ENCODE data around the gene CDSN.
A peak's percentile ranks its signal among the peaks of the same experiment; 100 is the strongest.

CDSN gene

DNA sequence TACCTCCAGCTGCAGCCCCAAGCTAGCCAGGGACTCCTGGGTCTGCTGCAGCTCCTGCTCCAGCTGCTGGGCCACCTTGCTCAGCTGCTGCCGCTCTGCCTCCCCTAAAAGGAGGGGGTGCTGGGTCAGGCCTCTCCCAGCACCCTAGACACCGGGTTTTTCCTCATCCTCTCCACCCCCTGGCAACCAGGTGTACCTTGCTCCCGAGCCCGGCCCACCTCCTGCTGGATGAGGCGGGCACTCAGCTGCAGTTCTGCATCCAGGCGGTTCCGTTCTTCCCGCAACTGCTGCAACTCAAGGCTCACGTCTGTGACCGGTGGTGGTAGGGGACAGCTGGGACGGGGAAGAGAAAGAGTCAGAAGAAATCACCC, 24.7 kb upstream of the CDSN start:
- no peak for DNase-seq (ENCODE audit: low spot score)

DNA sequence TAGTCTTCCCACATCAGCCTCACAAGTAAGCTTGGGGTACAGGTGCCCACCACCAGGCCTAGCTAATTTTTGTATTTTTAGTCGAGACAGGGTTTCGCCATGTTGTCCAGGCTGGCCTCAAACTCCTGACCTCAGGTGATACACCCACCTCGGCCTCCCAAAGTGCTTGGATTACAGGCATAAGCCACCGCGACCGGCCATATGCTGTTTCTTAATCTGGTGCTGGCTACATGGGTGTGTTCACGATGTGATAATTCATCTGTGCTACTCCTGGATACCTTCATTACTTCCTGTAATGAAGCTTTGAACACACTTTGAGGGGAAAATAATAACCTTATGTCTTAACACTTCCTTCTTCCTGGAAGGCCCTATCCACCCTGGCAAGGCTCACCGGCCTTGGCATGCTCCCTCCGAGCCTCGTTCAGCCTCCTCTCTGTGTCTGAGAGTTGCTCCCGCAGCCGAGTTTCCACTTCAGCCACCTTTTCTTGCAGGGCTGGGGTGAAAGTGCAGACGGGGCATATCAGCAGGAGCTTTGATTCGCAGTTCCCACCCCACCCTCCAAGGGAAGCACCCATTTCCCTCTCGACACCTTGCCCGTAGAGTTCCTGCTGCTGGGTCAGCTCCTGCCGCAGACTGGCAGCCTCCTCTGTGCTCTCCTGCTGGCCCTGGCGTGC, 24.2 kb upstream of the CDSN start:
- DNase-seq (ENCODE audit: low spot score): no peak

DNA sequence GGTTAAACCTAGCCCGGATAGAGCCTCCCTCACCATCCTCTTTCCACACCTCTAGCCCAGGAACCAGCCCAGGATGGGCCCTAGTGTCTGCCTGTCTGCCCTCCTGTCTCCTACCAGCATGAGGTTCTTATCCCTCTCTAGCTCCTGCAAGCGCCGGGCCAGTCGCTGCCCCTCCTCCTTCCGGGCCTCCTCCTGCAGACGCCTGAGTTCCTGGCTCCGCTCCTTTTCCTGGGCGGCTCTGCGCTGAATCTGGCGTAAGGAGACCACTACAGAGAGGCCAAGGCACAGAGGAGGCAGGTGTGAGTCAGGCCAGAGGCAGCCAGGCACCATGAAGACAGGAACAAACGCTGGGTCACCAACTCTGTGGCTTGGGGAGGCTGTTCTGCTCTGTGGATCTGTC, 22.9 kb upstream of the CDSN start:
- peak; percentile 50 for DNase-seq (ENCODE audit: low spot score)

DNA sequence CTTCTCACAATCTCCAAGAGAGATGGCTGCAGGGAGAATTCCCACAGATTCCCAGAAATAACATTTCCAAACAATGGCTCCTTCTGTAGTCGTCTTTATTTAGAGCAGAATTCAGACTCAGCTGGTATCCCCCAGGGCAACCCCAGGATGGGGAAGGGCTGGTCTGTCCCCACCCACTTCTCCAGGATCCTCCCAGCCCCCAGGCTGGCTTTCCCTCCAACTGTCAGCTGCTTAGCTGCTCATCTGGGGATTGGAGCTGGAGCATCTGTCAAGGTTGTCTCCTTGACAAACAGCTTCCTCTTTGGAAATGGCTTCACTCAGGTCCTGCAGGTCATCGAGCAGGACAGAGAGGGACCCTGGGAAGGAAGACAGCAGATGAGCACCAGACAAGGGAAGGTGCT, 22.1 kb upstream of the CDSN start:
- DNase-seq (ENCODE audit: low spot score): no peak

DNA sequence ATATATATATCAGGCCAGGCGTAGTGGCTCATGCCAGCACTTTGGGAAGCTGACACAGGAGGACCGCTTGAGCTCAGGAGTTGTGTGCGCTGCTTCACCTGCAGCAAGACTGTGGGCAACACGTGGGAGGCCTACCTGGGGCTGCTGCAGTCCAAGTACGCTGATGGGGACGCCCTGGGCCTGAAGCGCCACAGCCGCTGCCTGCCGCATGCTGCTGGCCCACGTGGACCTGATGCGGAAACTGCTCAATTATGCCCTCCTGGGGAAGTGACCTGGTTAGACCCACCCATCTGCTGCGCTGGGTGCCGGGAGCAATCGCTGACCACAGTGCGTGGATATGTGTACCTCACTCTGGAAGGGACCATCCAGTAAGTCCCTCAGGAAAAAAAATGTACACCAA, 20.4 kb upstream of the CDSN start:
- DNase-seq (ENCODE audit: low spot score): no peak

DNA sequence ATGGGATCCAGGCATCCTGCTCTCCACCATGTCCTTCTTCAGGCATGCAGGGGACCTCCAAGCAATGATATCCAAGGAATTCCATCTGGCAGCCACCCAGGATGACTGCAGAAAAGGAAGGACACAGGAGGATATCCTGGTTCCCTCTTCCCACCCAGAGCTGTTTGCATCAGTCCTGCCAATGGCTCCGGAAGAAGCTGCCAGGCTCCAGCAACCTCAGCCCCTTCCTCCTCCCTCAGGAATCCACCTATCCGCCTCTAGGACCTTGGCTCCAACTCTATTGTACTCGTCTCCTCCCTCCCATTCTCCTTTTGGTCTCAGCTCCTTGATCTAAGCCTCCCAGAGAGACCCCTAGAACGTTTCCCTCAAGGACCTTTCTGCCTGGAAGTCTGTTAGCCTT, 19.4 kb upstream of the CDSN start:
- peak; percentile 33 for DNase-seq (ENCODE audit: low spot score)

DNA sequence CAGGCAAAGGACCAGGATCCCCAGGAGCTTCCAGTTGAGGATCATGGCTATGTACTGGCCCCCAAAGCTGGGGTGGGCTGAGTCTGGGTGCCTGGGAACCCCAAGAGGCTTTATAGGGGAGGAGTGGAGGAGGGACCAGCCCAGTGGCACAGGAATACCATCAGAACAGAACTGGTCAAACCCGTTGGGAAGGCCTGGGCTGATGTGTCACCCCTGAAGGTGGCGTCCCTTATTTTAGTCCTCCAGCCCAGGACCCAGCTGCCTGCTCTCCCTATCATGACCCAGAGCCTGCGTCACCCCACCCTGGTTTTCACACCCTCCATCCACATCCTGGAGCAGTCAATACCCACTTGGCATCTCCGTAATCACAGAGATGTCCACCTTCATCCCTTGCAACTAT, 18.7 kb upstream of the CDSN start, which contains the start of gene PSORS1C2:
Gene PSORS1C2 (minus strand): TSS at position 85 of the 400 bp plus-strand sequence. CDS start 40 bp downstream, at position 45.
- DNase-seq (ENCODE audit: low spot score): no peak

DNA sequence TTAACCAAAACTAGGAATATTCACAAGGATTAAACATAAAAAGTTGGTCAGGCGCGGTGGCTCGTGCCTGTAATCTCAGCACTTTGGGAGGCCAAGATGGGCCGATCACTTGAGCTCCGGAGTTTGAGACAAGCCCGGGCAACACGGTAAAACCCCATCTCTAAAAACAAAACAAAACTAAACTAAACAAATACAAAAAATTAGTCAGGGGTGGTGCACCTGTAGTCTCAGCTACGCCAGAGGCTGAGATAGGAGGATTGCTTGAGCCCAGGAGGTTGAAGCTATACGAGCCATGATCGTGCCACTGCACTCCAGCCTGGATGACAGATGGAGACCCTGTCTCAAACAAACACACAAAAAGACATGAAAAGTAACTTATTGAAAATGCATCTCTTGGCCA, 15.5 kb upstream of the CDSN start:
- DNase-seq (ENCODE audit: low spot score): no peak

DNA sequence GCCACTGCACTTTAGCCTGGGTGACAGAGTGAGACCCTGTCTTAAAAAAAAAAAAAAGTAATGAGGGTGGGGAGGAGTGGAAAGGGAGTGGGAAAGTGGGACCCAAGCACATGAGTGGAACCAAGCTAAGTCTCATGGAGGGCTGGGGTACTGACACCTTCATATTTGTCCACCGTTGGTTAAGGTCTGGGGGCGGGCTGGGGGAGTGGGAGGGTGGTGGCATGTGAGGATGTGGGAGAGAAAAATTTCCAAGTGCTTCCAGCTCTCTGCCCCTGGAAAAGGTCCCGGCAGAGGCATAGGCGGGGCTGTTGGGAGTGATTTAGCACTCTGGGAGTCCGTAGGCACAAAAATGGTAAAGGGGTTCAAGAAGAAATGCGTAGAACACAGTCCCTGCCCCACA, 12.6 kb upstream of the CDSN start:
- DNase-seq (ENCODE audit: low spot score): no peak

DNA sequence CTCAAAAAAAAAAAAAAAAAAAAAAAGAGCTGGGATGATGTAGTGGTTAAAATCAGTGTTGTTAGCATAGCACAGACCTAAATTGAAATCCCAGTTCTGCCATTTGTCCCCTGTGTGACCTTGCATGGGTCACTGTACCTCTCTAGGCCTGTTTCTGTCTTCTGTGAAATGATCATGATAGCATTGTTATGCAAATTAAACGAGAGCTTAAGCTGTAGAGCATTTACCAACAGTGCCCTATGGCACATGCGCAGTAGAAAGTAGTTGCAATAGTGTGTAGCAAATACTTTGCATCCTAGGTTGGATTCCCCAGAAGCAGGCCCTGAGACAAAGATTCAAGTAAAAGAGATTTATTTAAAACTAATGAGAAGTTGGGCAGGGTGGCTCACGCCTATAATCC, 11.3 kb upstream of the CDSN start:
- no peak for DNase-seq (ENCODE audit: low spot score)

DNA sequence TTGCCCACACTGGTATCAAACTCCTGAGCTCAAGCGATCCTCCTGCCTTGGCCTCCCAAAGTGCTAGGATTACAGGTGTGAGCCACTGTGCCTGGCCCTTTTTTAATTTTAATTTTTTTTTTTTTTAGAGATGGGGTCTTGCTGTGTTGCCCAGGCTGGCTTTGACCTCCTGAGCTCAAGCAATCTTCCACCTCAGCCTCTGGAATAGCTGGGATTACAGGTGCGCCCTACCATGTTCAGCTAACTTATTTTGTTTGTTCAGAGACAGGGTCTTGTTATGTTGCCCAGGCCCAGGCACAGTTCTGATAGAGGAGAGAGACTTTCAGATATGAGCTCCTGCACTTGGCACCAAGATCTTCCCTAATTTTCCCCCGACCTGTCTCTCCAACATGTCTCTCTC, 10.5 kb upstream of the CDSN start:
- no peak for DNase-seq (ENCODE audit: low spot score)

DNA sequence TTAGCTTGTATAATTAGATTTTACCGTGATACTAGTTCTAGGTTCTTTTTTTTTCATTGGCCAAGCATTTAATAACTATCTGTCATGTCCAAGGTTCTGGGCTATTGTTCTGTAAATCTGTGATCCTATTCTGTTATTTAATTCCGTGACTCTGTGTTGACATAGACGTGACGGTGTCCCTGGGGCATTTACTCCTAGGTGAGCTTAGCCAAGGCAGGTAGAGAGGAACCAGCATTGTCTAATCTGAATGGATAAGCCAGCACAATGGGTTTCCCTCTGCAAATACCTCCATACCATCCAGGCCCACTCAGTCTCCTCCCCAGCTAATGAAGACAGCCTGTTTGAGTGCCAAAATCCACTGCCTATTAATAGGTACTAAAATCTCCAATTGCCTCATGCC, 8.9 kb upstream of the CDSN start:
- no peak for DNase-seq (ENCODE audit: low spot score)

DNA sequence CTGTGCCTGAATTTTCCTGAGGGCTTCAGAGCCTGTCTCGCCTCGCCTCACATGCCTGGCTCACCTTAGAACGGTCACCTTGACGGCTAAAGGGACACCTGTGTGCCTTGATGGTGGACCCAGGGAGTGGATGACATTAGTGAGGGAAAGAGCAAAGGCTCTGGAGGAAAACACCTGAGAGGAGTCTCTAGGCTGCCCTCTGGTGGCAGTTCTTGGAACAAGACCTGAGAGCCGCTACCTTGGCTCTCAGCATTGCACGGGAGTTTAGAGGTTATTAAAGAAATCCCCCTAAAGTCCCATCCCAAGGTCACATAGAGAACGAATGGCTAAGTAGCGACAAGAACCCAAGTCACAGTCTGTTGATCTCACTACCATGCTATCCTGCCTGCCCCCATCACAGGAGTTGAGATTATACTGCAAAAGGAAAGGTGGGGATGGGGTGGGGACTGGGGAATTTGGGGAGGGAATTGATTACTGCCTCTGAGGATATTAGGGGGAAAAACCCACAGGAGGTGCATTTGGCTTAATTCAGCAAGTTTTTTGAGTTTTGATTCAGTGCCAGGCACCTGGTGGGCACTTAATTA, 7.9 kb upstream of the CDSN start:
- peak; percentile 59 for DNase-seq (ENCODE audit: low spot score)

DNA sequence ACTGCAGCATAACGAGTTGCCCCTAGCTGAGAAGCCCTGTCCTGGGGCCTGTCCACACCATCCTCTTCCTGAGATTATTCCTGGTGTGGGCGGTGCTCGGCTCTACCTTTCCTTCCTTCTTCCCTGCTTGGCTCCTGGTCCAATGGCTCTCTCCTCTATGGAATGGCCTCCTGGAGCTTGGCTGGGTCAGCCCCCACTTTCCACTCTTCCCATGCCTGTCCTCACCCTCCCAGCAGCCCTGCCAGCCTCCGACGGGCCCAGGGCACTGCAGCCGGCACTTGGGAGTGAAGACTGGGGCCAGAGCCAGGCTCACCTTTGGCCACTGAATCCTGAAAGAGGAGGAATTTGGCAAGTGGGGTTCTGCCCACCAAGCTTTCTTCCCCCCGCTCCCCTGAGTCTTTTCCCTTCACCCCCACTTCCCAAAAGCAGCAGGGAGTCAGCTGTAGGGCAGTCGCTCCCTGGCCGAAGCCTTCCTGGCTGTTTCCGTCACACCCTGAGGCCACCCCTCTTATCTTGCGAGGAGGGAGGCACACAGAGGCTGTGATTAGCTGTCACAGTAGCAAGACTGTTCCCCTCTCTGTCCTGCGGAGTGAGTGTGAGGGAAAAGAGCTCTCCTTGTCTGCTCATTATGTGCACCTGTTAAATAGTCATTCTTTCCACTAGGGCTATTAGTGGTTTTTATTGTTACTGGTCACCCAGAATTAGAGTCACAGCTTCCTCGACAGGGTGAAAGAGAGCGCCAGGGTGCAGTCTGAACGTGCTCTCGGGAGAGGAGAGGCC, 6.3 kb upstream of the CDSN start:
- DNase-seq (ENCODE audit: low spot score): no peak

DNA sequence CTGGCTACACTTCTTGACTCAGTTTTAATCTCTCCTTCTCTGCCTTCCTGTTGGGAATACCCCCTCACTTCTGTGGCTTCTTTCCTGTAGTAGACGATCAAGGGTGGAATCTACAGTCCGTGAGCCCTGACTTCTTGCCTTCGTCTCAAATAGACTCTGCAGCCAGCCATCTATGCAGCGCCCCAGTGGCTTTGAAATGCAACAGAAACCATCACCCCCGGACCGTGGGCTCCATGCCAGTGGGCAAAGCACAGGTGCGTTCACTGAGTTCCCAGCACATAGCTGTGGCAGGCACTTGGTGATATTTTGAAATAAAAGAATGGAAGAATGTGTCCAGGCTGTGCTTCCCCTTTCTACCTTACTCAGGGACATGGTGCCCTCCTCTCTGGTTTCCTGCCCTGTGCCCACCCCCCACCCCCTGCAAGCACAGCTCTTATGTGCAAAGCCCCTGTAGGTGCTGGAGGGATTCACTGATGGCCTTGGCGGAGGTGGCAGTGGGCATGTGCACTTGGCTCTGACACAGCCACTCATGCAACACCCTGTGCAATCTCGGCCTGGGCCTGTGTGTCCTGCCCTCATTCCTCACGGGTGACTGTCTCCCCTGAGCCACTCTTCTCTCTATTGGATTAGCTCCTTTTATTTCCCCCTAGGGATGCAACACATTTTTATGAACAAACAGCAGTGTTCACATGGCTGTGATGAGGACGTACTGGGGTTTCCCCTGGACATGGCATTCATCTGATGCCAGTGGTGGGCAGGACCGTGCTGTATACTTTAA, 5.5 kb upstream of the CDSN start:
- DNase-seq (ENCODE audit: low spot score): peak; percentile 86

DNA sequence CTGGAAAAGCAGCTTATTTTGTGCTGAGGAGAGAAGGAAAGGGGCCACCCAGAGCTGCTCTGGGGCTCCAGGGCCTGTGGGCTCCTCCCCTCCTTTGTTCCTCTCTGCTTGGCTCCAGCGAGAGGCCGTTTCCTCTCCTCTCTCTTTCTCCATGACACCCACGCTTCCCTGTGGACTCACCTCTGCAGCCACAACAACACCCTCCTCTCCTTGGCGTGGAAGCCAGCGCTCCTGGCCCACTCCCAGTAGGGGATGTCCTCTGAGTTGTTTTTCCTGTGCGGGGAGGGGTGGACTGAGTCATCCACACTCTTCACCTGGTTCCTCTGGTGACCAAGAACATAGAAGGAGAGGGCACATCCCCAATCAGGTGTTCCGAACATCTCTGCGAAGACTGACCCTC, 4.9 kb upstream of the CDSN start:
- no peak for DNase-seq (ENCODE audit: low spot score)

DNA sequence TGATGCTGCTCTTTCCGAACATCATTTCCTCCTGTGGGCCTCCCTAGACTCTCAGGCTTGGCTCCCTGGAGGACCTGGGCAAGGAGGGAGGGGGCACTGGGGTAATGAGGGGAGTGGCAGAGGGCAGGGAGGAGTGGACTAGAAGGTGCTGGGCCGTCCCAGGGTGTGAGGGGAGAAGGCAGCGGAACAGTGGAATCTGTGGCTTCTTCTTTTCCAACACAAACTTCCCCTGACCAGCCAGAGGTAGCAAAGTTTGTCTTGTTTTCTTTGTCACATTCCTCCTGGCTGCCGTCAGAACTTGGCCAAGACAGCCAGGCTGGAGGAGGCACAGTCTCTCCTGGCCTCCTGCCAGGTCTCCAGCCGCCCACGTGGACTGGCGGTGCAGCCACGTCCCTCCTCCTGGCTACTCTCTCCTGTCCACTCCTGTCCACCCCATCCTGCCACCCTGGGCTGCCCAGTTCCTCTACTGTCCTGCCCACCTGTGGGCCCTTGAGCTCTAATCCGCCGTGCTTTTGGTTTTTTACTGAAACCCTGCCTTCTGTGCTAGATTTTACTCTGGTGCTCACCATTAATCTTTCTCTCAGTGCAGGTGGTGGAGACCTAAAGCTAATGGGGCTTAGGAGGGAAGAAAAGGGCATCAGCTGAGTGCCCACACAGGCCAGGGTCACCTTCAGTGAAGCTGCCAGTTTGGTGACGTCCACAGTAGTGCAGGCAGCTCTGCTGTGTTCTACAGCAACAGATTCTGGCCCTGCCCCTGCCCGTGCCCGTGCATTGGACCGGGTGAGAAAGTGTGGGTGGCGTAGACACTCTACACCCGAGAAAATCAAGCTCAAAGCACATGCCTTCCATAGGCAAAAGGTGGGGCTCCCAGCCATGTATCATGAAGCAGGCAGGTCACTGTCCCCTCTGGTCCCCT, 2.8 kb upstream of the CDSN start:
- peak; percentile 78 for DNase-seq (ENCODE audit: low spot score)

DNA sequence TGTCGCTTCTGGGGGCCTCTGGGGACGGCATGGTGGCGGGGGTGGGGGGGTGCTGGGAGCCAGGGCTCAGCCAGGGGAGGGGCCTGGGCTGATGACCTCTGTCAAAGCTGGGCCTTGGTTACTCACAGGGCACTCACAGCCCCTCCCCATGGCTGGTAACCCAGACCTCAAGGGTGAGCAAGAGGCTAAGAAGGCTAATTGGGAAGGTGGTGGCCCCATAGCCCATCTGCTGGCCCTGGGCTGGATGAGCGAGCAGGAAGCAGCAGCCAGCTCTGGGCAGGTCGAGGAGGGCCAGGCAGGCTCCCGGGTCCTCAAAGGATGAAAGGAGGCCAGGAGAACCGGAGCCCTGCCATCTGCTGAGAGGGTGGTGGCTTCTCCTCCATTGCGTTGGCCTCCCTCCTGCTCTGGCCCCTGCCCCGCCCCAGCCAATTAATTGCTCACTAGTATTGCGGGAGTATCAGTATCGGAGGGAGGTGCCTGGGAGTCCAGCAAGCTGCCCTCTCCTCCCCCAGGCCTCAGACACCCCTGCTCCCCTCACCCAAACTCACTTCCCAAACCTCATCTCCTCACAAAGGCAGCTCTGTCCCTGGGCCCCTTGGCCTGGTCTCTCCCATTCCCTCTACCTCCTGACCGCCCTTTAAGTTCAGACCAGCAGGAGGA, 1.0 kb upstream of the CDSN start:
- no peak for DNase-seq (ENCODE audit: low spot score)

DNA sequence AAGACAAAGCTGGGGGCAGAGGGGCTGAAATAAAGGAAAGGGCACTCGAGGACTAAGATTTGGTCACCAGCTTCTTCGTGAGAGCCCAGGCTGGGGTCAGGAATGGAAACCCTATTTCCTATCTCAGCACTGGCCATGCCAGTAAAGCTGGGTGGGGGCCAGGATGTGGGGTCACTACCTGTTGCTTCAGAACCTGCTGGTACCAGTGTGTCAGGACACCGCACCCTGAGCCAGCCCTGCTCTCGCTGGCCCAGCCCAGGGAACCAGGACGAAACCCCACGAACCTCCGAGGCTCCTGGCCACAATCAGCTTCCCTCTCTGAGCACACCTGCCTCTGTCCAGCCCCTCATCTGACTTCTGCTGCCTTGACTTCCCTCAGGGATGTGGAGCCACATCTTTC, 2.1 kb downstream of the CDSN start:
- no peak for DNase-seq (ENCODE audit: low spot score)

DNA sequence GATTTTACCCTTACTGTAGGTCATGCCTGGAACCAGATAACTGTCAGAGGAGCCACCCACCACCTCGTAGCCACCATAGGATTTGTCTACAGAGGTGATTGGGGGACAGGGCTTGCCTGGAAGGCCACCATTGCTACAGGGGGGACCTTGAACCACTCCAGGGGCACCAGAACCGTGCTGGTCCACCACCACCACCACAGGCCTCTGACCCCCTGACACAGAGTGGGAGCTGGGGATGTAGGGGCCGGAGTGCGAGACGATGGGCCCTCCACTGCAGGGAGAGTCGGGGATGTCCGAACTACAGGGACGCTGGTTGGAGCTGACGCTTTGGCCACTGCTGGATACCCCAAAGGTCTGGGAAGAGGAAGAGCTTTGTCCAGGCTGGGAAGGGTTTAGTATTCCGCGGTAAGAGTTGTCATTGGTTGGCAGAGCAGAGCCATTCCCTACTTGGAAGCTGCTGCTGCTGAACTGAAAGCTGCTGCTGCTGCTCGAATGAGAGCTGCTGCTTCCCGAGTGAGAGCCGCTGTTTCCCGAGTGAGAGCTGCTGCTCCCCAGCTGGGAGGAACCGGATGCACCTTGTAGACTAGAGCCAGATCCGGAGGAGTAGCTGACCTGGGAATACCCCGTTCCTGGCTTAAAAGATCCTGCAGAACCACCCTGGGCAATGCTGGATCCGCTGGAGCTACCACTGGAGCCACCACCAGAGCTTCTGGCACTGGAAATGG, 3.4 kb downstream of the CDSN start:
- DNase-seq (ENCODE audit: low spot score): peak; percentile 41
